ENCODE measurements around the gene SLC35G2.

- TF ChIP-seq CTCF (optimal IDR thresholded peaks at IDR 0.05 in 1 of 3, IDR thresholded peaks at IDR 0.05 in 1 of 3, conservative IDR thresholded peaks at IDR 0.05 in 1 of 3; ENCODE audit: extremely low read depth in 1 of 3, insufficient read depth in 2 of 3, low read length in 3 of 3) (no peak), EZH2 (IDR thresholded peaks at IDR 0.05; ENCODE audit: low read length) (no peak)
Observed at GRCh38 chr3:136836511-136837156, 17.7 kb downstream of the SLC35G2 start.
